ENCODE measurements around the gene TMCO4. TPM values are rescaled to one million over a fixed set of nuclear protein-coding genes. Genes with fewer than 3 reads are reported as not detected.

Gene TMCO4
- total and polyA plus RNA-seq, 11 donors, result 6.3 to 14.3 (median 7.6) TPM

DNA sequence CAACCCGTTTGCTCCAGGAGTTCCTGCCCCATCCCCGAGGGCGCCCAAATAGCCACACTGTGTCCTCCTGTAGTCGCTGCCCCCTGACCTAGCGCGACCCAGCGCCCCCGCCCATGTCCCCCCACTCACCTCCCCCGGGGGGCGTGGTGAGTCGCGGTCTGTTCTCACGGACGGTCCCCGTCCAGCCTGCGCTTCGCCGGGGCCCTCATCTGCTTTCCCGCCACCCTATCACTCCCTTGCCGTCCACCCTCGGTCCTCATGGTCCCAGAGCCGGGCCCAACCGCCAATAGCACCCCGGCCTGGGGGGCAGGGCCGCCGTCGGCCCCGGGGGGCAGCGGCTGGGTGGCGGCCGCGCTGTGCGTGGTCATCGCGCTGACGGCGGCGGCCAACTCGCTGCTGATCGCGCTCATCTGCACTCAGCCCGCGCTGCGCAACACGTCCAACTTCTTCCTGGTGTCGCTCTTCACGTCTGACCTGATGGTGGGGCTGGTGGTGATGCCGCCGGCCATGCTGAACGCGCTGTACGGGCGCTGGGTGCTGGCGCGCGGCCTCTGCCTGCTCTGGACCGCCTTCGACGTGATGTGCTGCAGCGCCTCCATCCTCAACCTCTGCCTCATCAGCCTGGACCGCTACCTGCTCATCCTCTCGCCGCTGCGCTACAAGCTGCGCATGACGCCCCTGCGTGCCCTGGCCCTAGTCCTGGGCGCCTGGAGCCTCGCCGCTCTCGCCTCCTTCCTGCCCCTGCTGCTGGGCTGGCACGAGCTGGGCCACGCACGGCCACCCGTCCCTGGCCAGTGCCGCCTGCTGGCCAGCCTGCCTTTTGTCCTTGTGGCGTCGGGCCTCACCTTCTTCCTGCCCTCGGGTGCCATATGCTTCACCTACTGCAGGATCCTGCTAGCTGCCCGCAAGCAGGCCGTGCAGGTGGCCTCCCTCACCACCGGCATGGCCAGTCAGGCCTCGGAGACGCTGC is 133.9 kb downstream of the TMCO4 start:
- WGBS, 4 donors, result 5 to 15% (median 12%) methylated on average over 49 to 84 of the region's 84 CpGs
- intact Hi-C loops (cut with DNase I), result no loop called here
- peaks cover 22 to 65% (median 38%) of the 10 kb centered on the region in 9 donors for H3K27me3 ChIP-seq
- H3K4me3 ChIP-seq, result peak overlapping the region in 2 of 12 donors; percentile 20 to 43
- ATAC-seq (no peak), DNase-seq (no peak)
- H3K9me3 ChIP-seq, result no peaks in the 10 kb centered on the region
- H3K27ac ChIP-seq, result no peak overlapping the region
- TF ChIP-seq CTCF (IDR thresholded peaks at IDR 0.05), result no peak
- TF ChIP-seq POLR2A (IDR thresholded peaks at IDR 0.05), result no peak
- no peaks in the 10 kb centered on the region for H3K36me3 ChIP-seq
- peaks cover 0 to 14% (median 1%) of the 10 kb centered on the region in 12 donors for H3K4me1 ChIP-seq

- peaks cover 22 to 65% (median 38%) of the 10 kb centered on the region in 9 donors for H3K27me3 ChIP-seq
- intact Hi-C loops (cut with DNase I), result no loop called here
- H3K9me3 ChIP-seq, result no peaks in the 10 kb centered on the region
- 0 to 2% (median 2%) methylated on average over 14 to 23 of the region's 23 CpGs for WGBS, 4 donors
- H3K4me3 ChIP-seq, result peak overlapping the region in 7 of 12 donors; percentile 20 to 46 (median 32)
- H3K36me3 ChIP-seq, result no peaks in the 10 kb centered on the region
- ATAC-seq, result no peak
- H3K27ac ChIP-seq, result no peak overlapping the region
- peaks cover 0 to 14% (median 2%) of the 10 kb centered on the region in 12 donors for H3K4me1 ChIP-seq
- DNase-seq, result no peak
- TF ChIP-seq CTCF (IDR thresholded peaks at IDR 0.05), result no peak
- TF ChIP-seq POLR2A (IDR thresholded peaks at IDR 0.05), result no peak
Measured at GRCh38 chr1:19665186-19665495, 134.6 kb downstream of the TMCO4 start.

DNA sequence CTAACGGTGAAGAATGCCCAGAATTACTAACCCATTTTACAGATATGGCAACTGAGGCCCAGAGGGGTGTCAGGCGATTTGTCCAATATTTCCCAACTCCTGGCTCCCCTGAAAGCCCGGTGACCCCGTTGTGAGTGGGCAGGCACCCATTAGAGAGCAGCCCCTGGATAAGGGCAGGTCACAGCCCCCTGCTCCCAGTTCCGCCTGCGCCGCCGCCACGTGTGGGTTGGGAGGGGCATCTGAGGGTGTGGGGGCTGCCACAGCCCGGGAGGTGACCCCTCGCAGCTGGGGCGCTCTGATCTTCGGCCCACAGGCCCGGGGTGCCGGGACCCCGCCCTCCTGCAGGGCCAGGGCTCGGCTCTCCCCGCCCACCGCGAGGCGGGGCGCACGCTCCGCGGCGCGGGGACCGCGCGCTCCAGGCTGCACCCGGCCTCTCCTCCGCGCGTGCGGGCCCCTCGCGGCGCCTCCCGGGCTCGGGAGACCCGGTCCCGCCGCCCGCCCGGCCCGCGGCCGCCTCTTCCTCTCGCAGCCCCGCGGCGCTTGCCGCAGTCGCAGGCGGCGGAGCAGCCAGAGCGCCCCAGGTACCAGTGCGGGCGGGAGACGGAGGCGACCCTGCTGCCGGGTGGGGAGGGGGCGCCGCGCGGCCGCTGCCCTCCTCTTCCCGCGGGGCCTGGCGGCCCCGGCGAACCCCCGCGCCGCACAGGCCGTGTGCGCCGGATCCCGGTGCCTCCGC is 135.1 kb downstream of the TMCO4 start, which contains the start of gene HTR6:
Gene HTR6, plus strand, starts transcription at position 423 of the 733 bp plus-strand sequence. CDS start 879 bp downstream, outside the sequence.
- Histone ChIP-seq H3K36me3 (no peaks in the 10 kb centered on the region), H3K9me3 (no peaks in the 10 kb centered on the region), H3K4me1 (peaks cover 0 to 15% (median 4%) of the 10 kb centered on the region in 12 donors), H3K27me3 (peaks cover 22 to 65% (median 38%) of the 10 kb centered on the region in 9 donors), H3K4me3 (peak within 1 kb of the TSS in 7 of 12 donors; percentile 20 to 46 (median 32)), H3K27ac (no peak within 1 kb of the TSS)
- 3 to 24% (median 3%) methylated on average over 9 to 80 of the region's 80 CpGs; no CpG with 5 or more reads in 1 of the 4 donors for WGBS, 4 donors
- no peak for DNase-seq
- TF ChIP-seq POLR2A (IDR thresholded peaks at IDR 0.05) (no peak), CTCF (IDR thresholded peaks at IDR 0.05) (no peak)
- intact Hi-C loops (cut with DNase I), result loop anchor here in 3 of 10 donors (5.0 kb wide), 1 partner anchor 38 kb away; no protein-coding TSS in a partner anchor
- ATAC-seq, result no peak
